Sigmoid colon (tissue), 4 donors: ENCODE results near the gene GABBR2.

Experiments
- CTCF ChIP-seq, 4 experiments: fragments of 450-650 bp in 3 of 4; fragments of 200-600 bp in 1 of 4; IDR thresholded peaks; one replicate each; pipeline ENCODE4 v1.5.1; 2016 to 2019; ENCODE audit warnings: antibody characterized with exemption in 4 of 4, mild to moderate bottlenecking in 3 of 4, moderate library complexity in 2 of 4
- POLR2A ChIP-seq, 2 donors: fragments of 450-650 bp; IDR thresholded peaks; one replicate each; pipeline ENCODE4 v1.6.1; 2016; ENCODE audit warnings: antibody characterized with exemption in 2 of 2, mild to moderate bottlenecking in 2 of 2, moderate library complexity in 2 of 2
- POLR2AphosphoS5 ChIP-seq, 4 donors: sonication (generic); formaldehyde crosslinking; IDR thresholded peaks; one replicate each; pipeline ENCODE4 v1.6.1; 2017; ENCODE audit warnings: antibody characterized with exemption in 4 of 4

- no peak for TF ChIP-seq CTCF (IDR thresholded peaks at IDR 0.05)
- TF ChIP-seq POLR2A (IDR thresholded peaks at IDR 0.05) = no peak
- TF ChIP-seq POLR2AphosphoS5 (IDR thresholded peaks at IDR 0.05) = no peak
Observed at GRCh38 chr9:98485706-98486105, 223.0 kb downstream of the GABBR2 start.
